Skin epidermis (tissue), 12 donors: ENCODE results near the gene CCDC12.

Experiments
- H3K27ac ChIP-seq, 21 experiments: fragments of 200-600 bp; sonication (generic) in 11 of 21; one replicate each; pipeline ENCODE4 v1.5.0; 2020; ENCODE audit warnings: mild to moderate bottlenecking in 3 of 21, inconsistent platforms in 2 of 21, moderate library complexity in 2 of 21
- H3K4me3 ChIP-seq, 7 experiments: fragments of 200-600 bp; sonication (generic) in 2 of 7; one replicate each; pipeline ENCODE4 v1.5.0; 2020; ENCODE audit warnings: inconsistent platforms in 2 of 7, mild to moderate bottlenecking in 2 of 7, moderate library complexity in 1 of 7

CCDC12 gene

GRCh38 chr3:46931631-46932331 lies 44.8 kb downstream of the CCDC12 start:
- no peak overlapping the region for H3K4me3 ChIP-seq
- H3K27ac ChIP-seq, result peak overlapping the region in 17 of 21 experiments; percentile 38 to 89 (median 68)

- Histone ChIP-seq H3K27ac (peak overlapping the region in 18 of 21 experiments; percentile 38 to 89 (median 66)), H3K4me3 (no peak overlapping the region)
Observed at GRCh38 chr3:46930945-46931403, 45.6 kb downstream of the CCDC12 start.

GRCh38 chr3:46930166-46930944 lies 46.2 kb downstream of the CCDC12 start:
- Histone ChIP-seq H3K4me3 (no peak overlapping the region), H3K27ac (peak overlapping the region in 20 of 21 experiments; percentile 31 to 89 (median 62))

- H3K27ac ChIP-seq, result peak overlapping the region in 11 of 21 experiments; percentile 0 to 79 (median 42)
- no peak overlapping the region for H3K4me3 ChIP-seq
Observed at GRCh38 chr3:46929324-46929723, 47.2 kb downstream of the CCDC12 start.

GRCh38 chr3:46928282-46928681 lies 48.3 kb downstream of the CCDC12 start:
- peak overlapping the region in 4 of 21 experiments; percentile 54 to 82 (median 74) for H3K27ac ChIP-seq
- no peak overlapping the region for H3K4me3 ChIP-seq

GRCh38 chr3:46927718-46928073 lies 48.8 kb downstream of the CCDC12 start:
- Histone ChIP-seq H3K4me3 (no peak overlapping the region), H3K27ac (peak overlapping the region in 12 of 21 experiments; percentile 36 to 82 (median 61))

- Histone ChIP-seq H3K27ac (peak overlapping the region in 18 of 21 experiments; percentile 6 to 82 (median 48)), H3K4me3 (no peak overlapping the region)
Observed at GRCh38 chr3:46926871-46927717, 49.5 kb downstream of the CCDC12 start.

GRCh38 chr3:46926447-46926846 lies 50.1 kb downstream of the CCDC12 start:
- H3K27ac ChIP-seq, result peak overlapping the region in 19 of 21 experiments; percentile 6 to 82 (median 47)
- H3K4me3 ChIP-seq, result no peak overlapping the region

GRCh38 chr3:46926039-46926438 lies 50.5 kb downstream of the CCDC12 start:
- Histone ChIP-seq H3K27ac (peak overlapping the region in 16 of 21 experiments; percentile 6 to 82 (median 52)), H3K4me3 (no peak overlapping the region)

GRCh38 chr3:46925585-46925934 lies 51.0 kb downstream of the CCDC12 start:
- H3K4me3 ChIP-seq, result no peak overlapping the region
- H3K27ac ChIP-seq, result peak overlapping the region in 9 of 21 experiments; percentile 16 to 82 (median 62)

GRCh38 chr3:46924921-46925584 lies 51.5 kb downstream of the CCDC12 start:
- no peak overlapping the region for H3K4me3 ChIP-seq
- peak overlapping the region in 4 of 21 experiments; percentile 16 to 82 (median 75) for H3K27ac ChIP-seq

GRCh38 chr3:46923559-46924350 lies 52.8 kb downstream of the CCDC12 start:
- Histone ChIP-seq H3K4me3 (no peak overlapping the region), H3K27ac (peak overlapping the region in 6 of 21 experiments; percentile 10 to 71 (median 20))

- H3K27ac ChIP-seq, result peak overlapping the region in 2 of 21 experiments; percentile 10 to 71
- no peak overlapping the region for H3K4me3 ChIP-seq
Observed at GRCh38 chr3:46922871-46923558, 53.5 kb downstream of the CCDC12 start.

GRCh38 chr3:46922426-46922825 lies 54.1 kb downstream of the CCDC12 start:
- H3K27ac ChIP-seq, result no peak overlapping the region
- no peak overlapping the region for H3K4me3 ChIP-seq

GRCh38 chr3:46921871-46922271 lies 54.7 kb downstream of the CCDC12 start:
- Histone ChIP-seq H3K4me3 (no peak overlapping the region), H3K27ac (no peak overlapping the region)

- Histone ChIP-seq H3K4me3 (no peak overlapping the region), H3K27ac (no peak overlapping the region)
Observed at GRCh38 chr3:46921041-46921440, 55.5 kb downstream of the CCDC12 start.

GRCh38 chr3:46918634-46919033 lies 57.9 kb downstream of the CCDC12 start:
- Histone ChIP-seq H3K4me3 (no peak overlapping the region), H3K27ac (no peak overlapping the region)

- no peak overlapping the region for H3K27ac ChIP-seq
- no peak overlapping the region for H3K4me3 ChIP-seq
Observed at GRCh38 chr3:46918202-46918601, 58.3 kb downstream of the CCDC12 start.
